IMR-90 (cell line): ENCODE results near the gene DVL3. TPM values are rescaled to one million over a fixed set of nuclear protein-coding genes. Genes with fewer than 3 reads are reported as not detected.

Experiments used
- ELK1 ChIP-seq: fragments of 150-350 bp; IDR thresholded peaks from 2 replicates; pipeline ENCODE4 v1.6.1; 2016; ENCODE audit warnings: low read depth, mild to moderate bottlenecking, low read length, moderate library complexity, borderline replicate concordance
- polyA plus RNA-seq, 3 experiments: library from polyadenylated mRNA; depleted of rRNA; stranded (reverse); fragments of >200 nt; gene quantifications; 2 replicates each; pipeline ENCODE4 v1.2.3, GENCODE V29; 2012; ENCODE audit warnings: low replicate concordance in 1 of 3
- total RNA-seq: library from RNA; depleted of rRNA; stranded (reverse); fragments of >200 nt; gene quantifications from 2 replicates; pipeline ENCODE4 v1.2.3, GENCODE V29; 2012

DVL3 gene
- total and polyA plus RNA-seq, 2 of the 4 experiments (the other 2 are of a cell fraction) = 23.3 to 40.4 TPM

DNA sequence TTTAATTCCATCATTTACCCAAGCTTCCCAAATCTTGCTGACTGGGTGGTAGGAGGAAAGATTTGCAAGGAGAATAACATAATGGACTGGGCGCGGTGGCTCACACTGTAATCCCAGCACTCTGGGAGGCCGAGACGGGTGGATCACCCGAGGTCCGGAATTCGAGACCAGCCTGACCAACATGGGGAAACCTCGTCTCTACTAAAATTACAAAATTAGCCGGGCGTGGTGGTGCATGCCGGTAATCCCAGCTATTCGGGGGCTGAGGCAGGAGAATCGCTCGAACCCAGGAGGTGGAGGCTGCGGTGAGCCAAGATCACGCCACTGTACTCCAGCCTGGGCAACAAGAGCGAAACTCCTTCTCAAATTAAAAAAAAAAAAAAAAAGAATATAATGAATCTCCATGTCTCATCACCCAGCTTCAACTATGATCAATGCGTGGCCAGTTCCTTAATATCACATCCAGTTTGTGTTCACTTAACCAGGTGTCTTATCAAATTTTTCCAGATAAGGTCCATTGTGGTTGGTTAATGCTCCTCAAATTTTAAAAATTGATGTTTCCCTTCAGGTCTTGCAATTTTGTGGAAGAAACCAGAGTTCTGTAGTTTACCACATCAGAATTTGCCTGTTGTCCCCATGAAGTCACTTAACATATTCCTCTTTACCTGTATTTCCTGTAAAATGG lies 29.5 kb downstream of the DVL3 start (continued):
- TF ChIP-seq ELK1 = no peak
